Measurements from ENCODE around the gene CEP70. TPM values are rescaled to one million over a fixed set of nuclear protein-coding genes. Genes with fewer than 3 reads are reported as not detected.

Gene CEP70
- total RNA-seq, 1 experiment from 2014 or later: 25.6 TPM

GRCh38 chr3:138468886-138469285, 125.2 kb downstream of the CEP70 start:
- BruUV-seq (replicated peaks): no TSS peak
- H3K4me1 ChIP-seq (ENCODE audit: insufficient read depth, low read length, poor library complexity, severe bottlenecking): no peaks in the 10 kb centered on the region
- CTCF ChIA-PET: interaction anchor here (0.5 kb wide), 1 partner anchor 47 kb away, joined by 6 read pairs; no protein-coding TSS in a partner anchor
- H3K36me3 ChIP-seq (ENCODE audit: insufficient read depth, low read length, poor library complexity, severe bottlenecking): no peaks in the 10 kb centered on the region
- H3K27ac ChIP-seq (ENCODE audit: low read depth, low read length, poor library complexity, severe bottlenecking): no peak overlapping the region
- no peaks in the 10 kb centered on the region for H3K9me3 ChIP-seq (ENCODE audit: low read depth, low read length, poor library complexity, severe bottlenecking)
- DNase-seq (ENCODE audit: low spot score): no peak
- no peaks in the 10 kb centered on the region for H3K27me3 ChIP-seq (replicated peaks; ENCODE audit: insufficient read depth, low read depth, low read length, poor library complexity)
- TF ChIP-seq CTCF (conservative IDR thresholded peaks at IDR 0.05; ENCODE audit: low read depth, low read length) (no peak), EZH2 (IDR thresholded peaks at IDR 0.05; ENCODE audit: borderline replicate concordance, low read depth, low read length, poor library complexity, severe bottlenecking) (no peak)
- intact Hi-C loops (cut with micrococcal nuclease; ENCODE audit: unreplicated experiment): no loop called here
- POLR2A ChIA-PET (ENCODE audit: low non-redundant PET): no interaction called here
- no peak overlapping the region for H3K4me3 ChIP-seq (ENCODE audit: low read depth, low read length, poor library complexity, severe bottlenecking)

GRCh38 chr3:138468451-138468850, 125.6 kb downstream of the CEP70 start:
- no TSS peak for BruUV-seq (replicated peaks)
- no peak overlapping the region for H3K27ac ChIP-seq (ENCODE audit: low read depth, low read length, poor library complexity, severe bottlenecking)
- DNase-seq (ENCODE audit: low spot score): no peak
- H3K9me3 ChIP-seq (ENCODE audit: low read depth, low read length, poor library complexity, severe bottlenecking): no peaks in the 10 kb centered on the region
- TF ChIP-seq EZH2 (IDR thresholded peaks at IDR 0.05; ENCODE audit: borderline replicate concordance, low read depth, low read length, poor library complexity, severe bottlenecking) (no peak), CTCF (conservative IDR thresholded peaks at IDR 0.05; ENCODE audit: low read depth, low read length) (no peak)
- CTCF ChIA-PET: interaction anchor here (0.5 kb wide), 1 partner anchor 47 kb away, joined by 6 read pairs; no protein-coding TSS in a partner anchor
- no peak overlapping the region for H3K4me3 ChIP-seq (ENCODE audit: low read depth, low read length, poor library complexity, severe bottlenecking)
- intact Hi-C loops (cut with micrococcal nuclease; ENCODE audit: unreplicated experiment): no loop called here
- H3K4me1 ChIP-seq (ENCODE audit: insufficient read depth, low read length, poor library complexity, severe bottlenecking): no peaks in the 10 kb centered on the region
- H3K27me3 ChIP-seq (replicated peaks; ENCODE audit: insufficient read depth, low read depth, low read length, poor library complexity): no peaks in the 10 kb centered on the region
- H3K36me3 ChIP-seq (ENCODE audit: insufficient read depth, low read length, poor library complexity, severe bottlenecking): no peaks in the 10 kb centered on the region
- POLR2A ChIA-PET (ENCODE audit: low non-redundant PET): no interaction called here

- no TSS peak for BruUV-seq (replicated peaks)
- Histone ChIP-seq H3K9me3 (ENCODE audit: low read depth, low read length, poor library complexity, severe bottlenecking) (no peaks in the 10 kb centered on the region), H3K27ac (ENCODE audit: low read depth, low read length, poor library complexity, severe bottlenecking) (no peak overlapping the region), H3K4me1 (ENCODE audit: insufficient read depth, low read length, poor library complexity, severe bottlenecking) (no peaks in the 10 kb centered on the region), H3K36me3 (ENCODE audit: insufficient read depth, low read length, poor library complexity, severe bottlenecking) (no peaks in the 10 kb centered on the region), H3K4me3 (ENCODE audit: low read depth, low read length, poor library complexity, severe bottlenecking) (no peak overlapping the region), H3K27me3 (replicated peaks; ENCODE audit: insufficient read depth, low read depth, low read length, poor library complexity) (no peaks in the 10 kb centered on the region)
- CTCF ChIA-PET: no interaction called here
- POLR2A ChIA-PET (ENCODE audit: low non-redundant PET): no interaction called here
- no peak for DNase-seq (ENCODE audit: low spot score)
- TF ChIP-seq CTCF (conservative IDR thresholded peaks at IDR 0.05; ENCODE audit: low read depth, low read length) (no peak), EZH2 (IDR thresholded peaks at IDR 0.05; ENCODE audit: borderline replicate concordance, low read depth, low read length, poor library complexity, severe bottlenecking) (no peak)
- intact Hi-C loops (cut with micrococcal nuclease; ENCODE audit: unreplicated experiment): no loop called here
Observed at GRCh38 chr3:138467931-138468330, 126.1 kb downstream of the CEP70 start.
